GM19099 (cell line): Measurements from ENCODE around the gene CDH19.

Experiments used
- POLR2A ChIP-seq: IDR thresholded peaks from 3 replicates; pipeline ENCODE4 v1.6.1; 2011; ENCODE audit warnings: low read depth; ENCODE audit not compliant: insufficient read length; ENCODE audit errors: extremely low read depth

Gene CDH19

DNA sequence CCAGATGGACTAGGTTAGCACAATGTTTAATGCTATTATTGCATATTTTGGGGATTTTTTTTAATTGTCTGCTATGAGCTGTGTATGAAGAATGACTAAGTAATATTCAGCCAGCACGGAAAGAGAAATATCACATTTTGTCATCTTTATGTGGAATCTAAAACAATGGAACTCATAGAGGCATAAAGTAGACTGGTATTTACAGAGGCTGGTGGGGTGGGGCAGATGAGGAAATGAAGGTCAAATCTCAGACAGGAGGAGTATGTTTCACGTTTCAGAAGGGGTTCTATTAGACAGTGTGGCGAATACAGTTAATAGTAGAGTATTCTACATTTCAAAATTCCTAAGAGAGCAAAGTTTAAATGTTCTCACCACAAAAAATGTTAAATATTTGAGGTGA, 4.7 kb downstream of the CDH19 start:
- no peak for TF ChIP-seq POLR2A

DNA sequence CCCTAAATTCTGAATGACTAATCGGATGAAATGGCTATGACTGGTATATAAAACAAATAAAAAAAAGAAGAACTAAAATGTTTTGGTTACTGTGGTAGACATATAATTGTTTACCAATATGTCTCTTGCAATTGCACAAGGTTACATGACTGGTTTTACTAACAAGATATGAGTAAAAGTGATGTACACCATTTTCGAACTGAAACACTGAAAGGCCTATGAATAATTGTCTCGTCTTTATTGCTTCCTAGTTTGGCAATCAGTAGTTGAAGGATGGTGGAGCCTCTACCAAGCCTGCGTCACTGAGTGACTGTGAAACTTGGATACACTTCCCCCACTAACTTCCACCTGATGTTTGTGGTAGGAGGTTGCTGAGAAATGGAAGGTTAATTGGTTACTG, 16.5 kb downstream of the CDH19 start:
- no peak for TF ChIP-seq POLR2A

DNA sequence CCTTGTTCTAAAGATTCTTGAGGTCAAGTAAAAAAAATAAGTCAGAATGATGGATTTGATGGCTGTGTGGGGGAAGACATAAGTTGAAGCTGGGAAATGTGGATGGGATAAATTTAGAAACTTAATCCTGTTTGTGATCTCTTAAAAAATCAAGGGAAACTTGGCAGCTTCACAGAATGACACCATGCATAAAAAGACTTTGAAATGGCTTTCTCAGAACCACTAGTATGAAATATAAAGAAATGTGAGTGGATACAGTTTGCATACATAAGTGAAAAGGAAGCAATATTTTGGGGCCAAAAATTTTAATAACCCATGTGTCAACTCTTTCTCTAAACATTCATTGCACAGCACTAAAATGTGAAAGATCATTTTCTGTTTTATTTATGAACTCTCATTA, 21.7 kb downstream of the CDH19 start:
- no peak for TF ChIP-seq POLR2A

DNA sequence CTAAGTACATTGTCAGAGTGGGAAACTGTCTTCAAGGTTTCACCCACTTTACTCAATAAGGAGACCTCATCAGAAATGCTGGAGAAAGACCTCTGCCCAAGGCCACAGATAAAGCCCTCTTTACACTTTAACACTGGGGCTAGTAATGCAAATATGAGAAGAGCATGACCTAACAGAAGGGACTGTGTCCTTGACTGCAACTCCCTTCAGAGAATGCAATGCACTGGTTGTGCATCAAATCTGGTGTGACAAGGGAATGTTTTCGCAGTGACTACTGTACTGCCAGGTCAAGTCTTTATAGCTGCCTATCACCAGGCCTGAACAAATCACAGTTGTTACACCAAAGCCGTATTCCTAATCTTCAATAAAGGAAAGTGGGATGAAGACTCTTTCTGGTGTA, 28.6 kb downstream of the CDH19 start:
- no peak for TF ChIP-seq POLR2A

DNA sequence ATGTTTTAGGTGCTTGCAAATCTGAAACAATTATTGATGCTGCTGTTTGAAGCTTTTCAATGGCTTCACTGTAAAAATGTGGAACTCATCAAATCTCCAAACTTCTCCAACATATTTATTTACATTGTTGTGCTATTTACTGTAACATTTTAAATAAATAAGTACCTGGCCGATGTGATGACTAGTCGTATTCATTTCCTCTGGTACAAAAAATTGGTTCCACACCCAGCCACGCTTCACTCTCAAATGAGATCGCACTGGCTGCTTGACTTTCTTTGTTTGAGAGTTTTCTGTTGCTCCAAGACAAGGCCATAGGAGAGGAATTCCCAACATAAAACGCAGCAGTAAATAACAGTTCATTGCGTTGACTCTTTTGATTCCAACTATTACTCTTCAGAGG, 32.0 kb downstream of the CDH19 start:
- no peak for TF ChIP-seq POLR2A

DNA sequence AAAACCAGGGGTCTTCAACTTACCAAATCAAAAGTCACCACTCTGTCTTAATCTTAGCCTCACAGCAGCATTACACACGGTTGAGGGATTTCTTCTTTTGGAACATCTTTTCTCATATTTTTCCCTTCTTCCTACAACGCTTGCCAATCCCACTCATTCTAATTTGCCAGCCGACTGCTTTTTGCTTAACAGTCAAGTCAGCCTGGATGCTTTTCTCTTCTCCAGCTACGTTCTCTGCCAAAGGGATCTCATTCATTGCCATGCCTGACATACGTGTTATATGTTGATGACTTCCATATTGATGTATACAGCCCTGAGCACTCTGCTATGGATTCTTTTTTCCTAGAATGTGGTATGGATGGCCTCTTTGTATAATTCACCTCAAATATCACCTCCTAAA, 37.3 kb downstream of the CDH19 start:
- TF ChIP-seq POLR2A, result no peak

DNA sequence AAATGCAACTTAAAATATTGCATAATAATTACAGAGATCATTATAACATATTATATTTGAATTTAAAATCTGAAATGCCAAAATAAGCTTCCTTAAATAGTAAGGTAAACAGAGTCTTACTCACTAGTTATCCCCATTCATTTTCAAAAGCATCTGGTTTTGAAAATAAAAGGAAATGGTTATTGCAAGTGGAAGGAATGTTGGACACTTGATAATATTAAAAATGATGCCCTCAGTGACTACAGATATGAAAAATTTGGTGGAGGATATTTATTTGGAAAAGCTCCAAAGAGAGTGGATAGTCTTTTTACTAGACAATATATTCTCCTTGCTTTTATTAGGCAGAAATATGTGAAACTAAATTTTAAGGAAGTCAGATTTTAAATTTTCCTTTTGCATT, 39.7 kb downstream of the CDH19 start:
- TF ChIP-seq POLR2A, result no peak

DNA sequence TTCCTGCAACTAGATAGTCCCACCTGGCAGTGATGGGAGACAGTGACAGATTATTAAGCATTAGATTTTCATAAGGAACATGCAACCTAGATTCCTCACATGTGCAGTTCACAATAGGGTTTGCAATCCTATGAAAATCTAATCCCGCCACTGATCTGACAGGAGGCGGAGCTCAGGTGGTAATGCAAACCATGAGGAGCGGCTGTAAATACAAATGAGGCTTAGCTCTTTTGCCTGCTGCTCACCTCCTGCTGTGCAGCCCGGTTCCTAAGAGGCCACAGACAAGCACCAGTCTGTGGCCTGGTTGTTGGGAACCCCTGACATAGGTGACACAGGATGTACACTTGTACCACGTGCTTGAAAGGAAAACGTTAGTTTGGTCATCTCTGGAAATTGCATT, 41.6 kb downstream of the CDH19 start:
- no peak for TF ChIP-seq POLR2A

DNA sequence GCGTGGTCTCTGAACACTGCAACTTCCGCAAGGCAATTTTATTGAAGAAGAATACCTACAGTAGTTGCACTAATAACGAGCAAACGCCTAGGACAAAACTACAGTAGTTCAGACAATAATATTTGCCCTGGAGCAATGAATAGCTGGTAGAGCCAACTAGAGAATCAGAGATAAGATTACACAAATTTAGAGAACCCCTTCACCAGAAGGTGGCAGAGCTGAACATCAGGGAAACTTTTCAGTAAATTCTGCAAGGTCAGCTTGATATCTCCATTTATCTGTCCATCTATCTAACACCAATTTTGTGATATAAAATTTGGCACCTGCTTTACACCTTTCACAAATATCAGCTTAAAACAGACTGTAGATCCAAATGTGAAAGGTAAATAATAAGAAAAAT, 43.8 kb downstream of the CDH19 start:
- no peak for TF ChIP-seq POLR2A

DNA sequence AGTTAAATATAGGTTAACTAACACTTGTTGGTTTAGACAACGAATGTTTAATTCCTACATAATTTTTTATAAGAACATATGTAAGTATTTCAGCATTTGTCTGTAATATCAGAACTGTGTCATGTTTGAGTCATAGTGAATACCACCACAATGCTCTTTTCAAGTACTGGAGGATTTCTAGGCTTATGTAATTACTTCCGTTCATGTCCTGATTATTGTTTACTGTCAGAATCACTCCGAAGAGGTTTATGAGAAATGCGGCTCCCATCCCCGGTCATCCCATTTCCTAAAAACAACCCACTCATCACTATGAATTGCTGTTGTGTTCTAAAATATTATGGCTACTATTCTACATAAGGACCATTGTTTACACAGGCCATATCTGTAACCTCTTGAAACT, 45.1 kb downstream of the CDH19 start:
- no peak for TF ChIP-seq POLR2A

DNA sequence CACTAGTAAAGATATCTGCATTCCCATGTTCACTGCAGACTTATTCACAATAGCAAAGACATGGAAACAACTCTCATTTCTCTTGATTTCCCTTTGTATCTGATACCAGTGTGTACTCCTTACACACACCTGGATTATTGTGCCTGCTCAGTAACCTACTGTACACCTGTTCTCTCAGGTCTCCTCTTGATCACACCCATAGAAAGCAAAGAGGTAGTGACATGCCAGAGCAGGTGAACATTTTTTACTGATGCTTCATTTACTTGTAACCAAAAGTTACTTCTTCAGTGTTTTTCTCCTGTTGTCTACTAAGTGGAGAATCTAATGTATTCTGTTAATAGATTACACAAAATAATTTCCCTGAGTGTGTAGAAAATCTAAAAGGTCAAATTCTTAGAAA, 46.8 kb downstream of the CDH19 start:
- TF ChIP-seq POLR2A, result no peak

DNA sequence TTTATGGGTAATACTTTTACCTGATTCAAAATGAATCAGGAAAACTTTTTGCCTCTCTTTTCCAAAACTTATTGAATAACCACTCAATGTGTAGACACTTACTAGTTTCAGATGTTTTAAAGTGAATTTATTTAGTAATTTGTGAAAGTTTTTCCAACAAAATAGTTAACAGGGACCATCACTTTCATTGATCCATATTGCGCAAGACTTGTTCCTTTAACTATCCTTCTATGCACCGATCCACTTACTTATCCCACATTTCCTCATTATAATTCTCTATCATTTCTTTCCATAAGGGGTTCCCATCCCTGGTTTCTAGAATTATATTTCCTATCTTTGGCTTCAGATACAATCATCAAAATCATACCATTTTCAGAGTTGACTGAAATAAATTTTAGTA, 48.3 kb downstream of the CDH19 start:
- TF ChIP-seq POLR2A, result no peak

DNA sequence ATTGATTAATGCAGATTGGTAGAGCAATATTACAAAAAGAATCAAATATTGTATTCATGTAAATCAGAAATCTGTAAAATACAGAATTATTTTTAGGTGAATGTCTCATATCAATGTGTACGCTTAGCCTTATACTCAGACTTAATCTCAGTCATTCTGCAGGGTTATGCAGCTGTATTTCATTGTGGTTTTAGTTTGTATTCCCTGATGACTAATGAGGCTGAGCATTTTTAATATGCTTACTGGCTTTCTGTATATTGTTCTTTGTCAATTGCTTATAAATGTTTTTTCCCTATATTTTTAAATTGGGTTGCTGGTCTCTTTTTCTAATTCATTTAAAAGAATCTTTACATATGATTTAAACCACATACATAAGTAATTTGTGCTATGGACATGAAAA, 50.1 kb downstream of the CDH19 start:
- no peak for TF ChIP-seq POLR2A

DNA sequence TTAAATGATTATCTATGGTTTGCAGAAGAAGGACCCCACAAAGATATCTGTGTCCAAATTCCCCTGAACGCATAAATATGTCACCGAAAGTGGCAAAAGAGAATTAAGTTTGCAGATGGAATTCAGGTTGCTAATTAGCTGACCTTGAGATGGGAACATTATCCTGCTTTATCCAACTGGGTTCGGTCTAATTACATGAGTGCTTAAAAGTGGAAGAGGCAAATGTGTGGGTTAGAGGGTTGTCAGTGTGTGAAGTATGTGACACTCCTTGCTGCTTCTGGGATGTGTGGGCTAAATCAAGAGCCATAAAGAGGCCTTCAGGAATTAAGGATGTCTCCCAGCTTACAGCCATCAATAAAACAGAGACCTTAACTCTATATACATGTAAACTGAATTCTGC, 53.5 kb downstream of the CDH19 start:
- TF ChIP-seq POLR2A, result no peak

DNA sequence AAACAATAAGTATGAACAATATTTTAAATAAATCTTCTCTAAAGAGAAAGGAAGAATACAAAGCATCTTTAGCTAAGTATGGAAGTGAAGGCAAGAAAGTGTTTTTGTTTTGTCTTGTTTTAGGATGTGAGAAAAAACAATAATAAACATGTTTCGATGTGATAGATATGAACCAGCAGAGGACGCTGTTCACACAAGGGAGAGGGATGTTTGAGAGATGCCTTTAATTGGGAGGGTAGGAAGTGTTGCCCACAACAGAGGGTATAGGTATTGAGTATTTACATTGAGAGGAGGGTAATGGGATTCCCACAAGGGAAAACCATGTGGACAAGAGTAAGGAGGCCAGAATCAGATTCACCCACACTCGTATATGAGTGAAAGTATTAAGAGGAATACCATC, 55.1 kb downstream of the CDH19 start:
- TF ChIP-seq POLR2A, result no peak

DNA sequence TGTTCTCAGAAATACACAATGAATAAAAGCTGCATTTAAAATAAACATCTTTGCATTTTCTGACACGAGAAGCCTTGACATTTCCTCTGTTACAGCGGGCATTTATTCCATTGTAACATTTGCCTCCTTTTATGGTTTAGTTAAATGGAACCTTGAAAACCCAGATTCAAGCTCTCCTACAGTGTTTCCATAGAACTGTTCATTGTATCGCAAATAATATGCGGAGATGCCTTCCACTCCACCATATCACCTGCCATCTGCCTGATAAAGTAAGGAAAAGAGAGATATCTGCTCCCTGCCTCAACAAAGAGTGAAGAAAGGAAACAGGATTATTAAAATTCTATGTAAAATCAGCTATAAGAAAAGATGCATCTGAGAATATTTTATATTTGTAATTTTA, 69.8 kb downstream of the CDH19 start:
- TF ChIP-seq POLR2A, result no peak

DNA sequence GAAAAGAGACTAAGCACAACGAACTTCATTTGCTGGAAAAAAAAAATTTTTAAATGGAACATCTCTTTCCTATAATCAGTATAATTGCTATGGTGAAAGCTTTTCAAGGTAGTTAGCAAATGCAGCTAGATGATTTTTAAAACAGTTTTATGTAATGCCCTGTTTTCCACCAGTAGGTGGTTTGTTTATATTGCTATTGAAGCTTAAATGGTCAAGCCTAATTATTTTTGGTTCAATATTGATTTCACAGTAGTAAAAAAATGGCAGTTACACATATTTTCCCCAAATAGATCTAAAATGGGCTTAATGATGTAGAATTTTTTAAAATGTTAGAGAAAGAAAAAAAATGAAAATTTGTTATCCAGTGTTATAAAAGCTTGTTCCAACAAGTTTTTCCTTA, 70.2 kb downstream of the CDH19 start:
- TF ChIP-seq POLR2A, result no peak
